IPS-15b (cell line): ENCODE measurements around the gene PCDH12.
"Not testable (repeated sequence)": the region's sequence is repeated elsewhere in the genome, so short reads cannot be mapped to it uniquely, and the experiment has no call there.

Experiments
- H3K27me3 ChIP-seq: one replicate; pipeline ENCODE4 v1.6.1; 2013; ENCODE audit warnings: low read length; ENCODE audit not compliant: control insufficient read depth, insufficient read depth
- H3K36me3 ChIP-seq: one replicate; pipeline ENCODE4 v1.6.1; 2013; ENCODE audit warnings: low read length; ENCODE audit not compliant: control insufficient read depth, insufficient read depth
- H3K4me1 ChIP-seq: one replicate; pipeline ENCODE4 v1.6.1; 2013; ENCODE audit warnings: mild to moderate bottlenecking, low read length; ENCODE audit not compliant: control insufficient read depth, insufficient read depth
- H3K4me3 ChIP-seq: one replicate; pipeline ENCODE4 v1.5.1; 2013; ENCODE audit warnings: low read depth, low read length
- H3K9ac ChIP-seq: one replicate; pipeline ENCODE4 v1.6.1; 2013; ENCODE audit warnings: low read depth, mild to moderate bottlenecking, low read length
- H3K9me3 ChIP-seq: one replicate; pipeline ENCODE4 v1.6.1; 2013; ENCODE audit warnings: mild to moderate bottlenecking, low read length; ENCODE audit not compliant: control insufficient read depth, insufficient read depth

PCDH12 gene

DNA sequence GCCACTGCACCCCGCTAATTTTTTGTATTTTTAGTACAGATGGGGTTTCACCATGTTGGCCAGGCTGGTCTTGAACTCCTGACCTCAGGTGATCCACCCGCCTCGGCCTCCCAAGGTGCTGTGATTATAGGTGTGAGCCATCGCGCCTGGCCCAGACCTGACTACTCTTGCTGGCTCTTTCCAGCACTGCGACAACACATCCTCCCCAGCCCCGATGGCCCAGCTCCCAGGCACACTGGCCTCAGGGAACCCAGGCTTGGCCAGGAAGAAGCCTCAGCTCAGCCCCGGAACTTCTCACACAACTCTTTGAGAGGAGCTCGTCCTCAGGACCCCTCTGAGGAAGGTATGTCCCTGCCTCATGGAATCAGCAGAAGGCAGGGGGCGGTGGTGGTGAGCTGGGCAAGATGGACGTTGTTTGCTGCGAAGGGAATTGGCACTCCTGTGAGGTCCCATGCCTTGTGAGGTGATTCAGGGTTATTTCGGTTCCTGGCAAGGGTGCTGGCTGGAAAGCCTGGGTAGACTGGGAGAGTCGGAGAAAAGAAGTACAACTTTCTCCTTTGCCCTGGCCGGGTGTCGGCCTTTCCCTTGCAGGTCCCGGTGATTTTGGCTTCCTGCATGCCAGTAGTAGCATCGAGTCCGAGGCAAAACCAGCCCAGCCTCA, 28.5 kb downstream of the PCDH12 start:
- Histone ChIP-seq H3K9me3 (no peaks in the 10 kb centered on the region), H3K27me3 (no peaks in the 10 kb centered on the region), H3K36me3 (peaks cover 40% of the 10 kb centered on the region), H3K4me3 (no peak overlapping the region), H3K9ac (no peak overlapping the region), H3K4me1 (no peaks in the 10 kb centered on the region)

DNA sequence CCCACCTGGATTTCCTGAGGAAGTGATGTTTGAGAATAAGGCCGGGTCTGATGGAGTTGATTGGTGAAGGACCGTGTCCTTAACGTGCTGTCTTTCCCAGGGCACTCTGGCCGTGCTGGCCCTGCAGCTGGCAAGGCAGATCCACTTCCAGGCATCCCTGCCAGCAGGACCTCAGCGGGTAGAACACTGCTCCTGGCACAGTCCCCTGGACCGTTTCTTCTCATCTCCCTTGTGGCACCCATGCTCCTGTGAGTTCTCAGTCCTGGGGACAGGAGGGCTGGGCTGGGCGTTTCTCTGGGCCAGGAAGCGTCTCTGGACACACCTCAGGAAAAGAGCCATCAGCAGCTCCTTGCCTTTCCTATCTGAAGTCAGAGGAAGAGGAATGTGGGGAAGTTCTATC, 30.0 kb downstream of the PCDH12 start:
- Histone ChIP-seq H3K4me3 (no peak overlapping the region), H3K36me3 (peaks cover 38% of the 10 kb centered on the region)

DNA sequence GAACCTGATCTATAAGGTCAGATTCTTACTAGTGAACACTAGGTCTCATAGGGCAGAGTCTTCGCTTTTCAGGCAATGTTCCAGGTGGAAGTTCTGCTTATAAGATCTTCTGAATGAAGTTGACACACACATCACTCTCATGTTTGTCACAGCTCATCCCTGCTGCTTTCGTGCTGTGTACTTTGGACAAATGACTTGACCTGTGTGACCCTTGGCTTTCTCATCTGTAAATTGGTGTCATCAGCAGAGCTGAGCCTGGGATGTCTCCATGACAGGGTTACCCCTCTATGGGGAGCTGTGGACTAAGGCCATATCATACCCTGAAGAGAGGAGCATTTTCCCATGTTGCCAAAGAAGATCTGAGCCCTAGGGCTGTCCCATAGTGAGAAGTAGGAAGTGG, 31.6 kb downstream of the PCDH12 start:
- Histone ChIP-seq H3K36me3 (peaks cover 31% of the 10 kb centered on the region), H3K4me1 (no peaks in the 10 kb centered on the region), H3K27me3 (no peaks in the 10 kb centered on the region), H3K9ac (no peak overlapping the region), H3K4me3 (no peak overlapping the region), H3K9me3 (no peaks in the 10 kb centered on the region)

More for the DNA sequence above, 30.0 kb downstream of the PCDH12 start:
- Histone ChIP-seq H3K9me3 (no peaks in the 10 kb centered on the region), H3K27me3 (no peaks in the 10 kb centered on the region), H3K4me1 (no peaks in the 10 kb centered on the region), H3K9ac (no peak overlapping the region)

DNA sequence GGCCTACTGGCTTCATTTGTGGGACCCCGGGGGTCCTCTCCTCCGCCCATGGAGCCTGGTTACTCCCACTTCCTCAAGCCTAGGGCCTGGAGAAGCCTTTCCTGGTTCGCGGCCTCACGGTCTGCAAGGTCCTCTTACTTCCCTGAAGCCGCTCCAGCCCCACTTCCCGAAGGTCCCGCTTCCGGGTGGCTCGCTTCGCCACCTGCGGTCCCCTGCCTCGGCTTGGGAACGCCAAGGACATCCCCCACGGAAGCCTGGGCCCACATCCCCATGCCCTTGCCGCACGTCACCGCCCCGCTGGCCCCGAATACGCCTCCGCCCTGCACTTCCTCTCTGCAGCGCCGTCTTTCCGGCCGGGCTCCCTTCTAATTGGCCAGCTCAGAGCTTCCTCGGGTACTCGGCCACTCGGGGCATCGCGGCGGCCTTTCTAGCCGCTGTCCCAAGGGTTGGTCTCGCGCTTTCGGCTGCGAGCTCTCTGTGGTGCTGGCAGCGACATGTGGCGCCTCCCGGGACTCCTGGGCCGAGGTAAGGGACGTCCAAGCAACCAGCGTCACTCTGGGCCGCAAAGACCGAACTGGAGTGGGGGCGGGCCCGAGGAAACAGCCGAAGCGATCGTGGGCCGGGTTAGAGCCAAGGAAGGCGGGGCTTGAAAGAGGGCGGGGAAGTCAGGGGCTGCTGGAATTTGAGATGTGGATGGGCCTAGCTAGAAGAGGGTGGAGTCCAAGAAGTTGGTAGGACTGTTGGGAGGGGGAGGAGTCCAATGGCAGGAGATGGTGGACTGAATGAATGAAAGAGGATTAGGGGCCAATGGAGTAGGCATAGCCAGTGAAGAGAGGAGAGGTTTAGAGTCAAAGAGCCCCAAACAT, 34.3 kb downstream of the PCDH12 start, which contains the start of gene DELE1:
DELE1 (plus strand) TSS at position 424 of the 866 bp plus-strand sequence; CDS start at position 495, 71 bp downstream.
- H3K27me3 ChIP-seq = no peaks in the 10 kb centered on the region
- peak within 1 kb of the TSS; percentile 90 for H3K9ac ChIP-seq
- no peaks in the 10 kb centered on the region for H3K9me3 ChIP-seq
- H3K4me1 ChIP-seq = no peaks in the 10 kb centered on the region
- H3K4me3 ChIP-seq = peak within 1 kb of the TSS; percentile 91
- H3K36me3 ChIP-seq = peaks cover 22% of the 10 kb centered on the region

DNA sequence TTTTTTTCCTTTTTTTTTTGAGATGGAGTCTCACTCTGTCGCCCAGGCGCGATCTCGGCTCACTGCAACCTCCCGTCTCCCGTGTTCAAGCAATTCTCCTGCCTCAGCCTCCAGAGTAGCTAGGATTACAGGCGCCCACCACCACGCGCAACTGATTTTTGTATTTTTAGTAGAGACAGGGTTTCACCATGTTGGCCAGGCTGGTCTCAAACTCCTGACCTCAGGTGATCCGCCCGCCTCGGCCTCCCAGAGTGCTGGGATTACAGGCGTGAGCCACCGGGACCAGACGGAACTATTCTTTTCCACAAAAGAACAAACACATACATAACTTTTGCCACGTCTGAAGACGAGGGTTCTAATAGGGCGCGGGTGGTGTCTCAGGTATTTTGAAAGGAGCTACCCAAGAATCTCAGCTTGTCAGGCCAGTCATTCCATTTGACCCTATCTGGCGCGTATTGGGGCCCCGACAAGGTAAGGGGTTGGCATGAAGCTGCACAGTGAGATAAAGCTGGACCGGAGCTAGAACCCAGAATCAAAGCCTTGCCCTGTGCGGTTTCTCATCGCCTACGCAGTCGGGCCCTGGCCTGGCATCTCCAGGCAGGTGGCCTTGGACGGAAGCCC, 35.1 kb downstream of the PCDH12 start:
- Histone ChIP-seq H3K9ac (peak overlapping the region; percentile 90), H3K4me3 (peak overlapping the region; percentile 91), H3K36me3 (peaks cover 17% of the 10 kb centered on the region)
- H3K9me3 ChIP-seq, H3K27me3 ChIP-seq, H3K4me1 ChIP-seq: not testable (repeated sequence)

DNA sequence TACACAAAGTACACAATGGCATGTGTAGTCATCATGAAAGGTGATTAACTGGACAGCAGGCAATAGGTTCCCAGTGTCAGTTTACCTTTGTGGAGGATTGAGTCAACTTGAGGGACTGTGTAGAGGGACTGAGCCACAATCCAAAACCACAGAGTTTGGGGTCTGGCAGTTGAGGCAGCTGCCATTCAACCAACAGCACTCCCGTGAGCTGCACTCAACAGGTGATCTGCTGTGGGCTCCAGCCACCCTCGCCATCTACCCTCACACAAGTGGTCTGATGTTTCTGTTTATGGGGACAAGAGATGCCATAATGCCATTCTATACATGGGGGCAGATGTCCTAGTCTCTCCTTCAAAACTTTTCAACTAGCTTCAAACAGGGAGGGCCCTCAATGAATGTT, 37.2 kb downstream of the PCDH12 start:
- Histone ChIP-seq H3K9me3 (no peaks in the 10 kb centered on the region), H3K9ac (no peak overlapping the region), H3K36me3 (peaks cover 3% of the 10 kb centered on the region), H3K4me1 (peaks cover 8% of the 10 kb centered on the region), H3K4me3 (no peak overlapping the region), H3K27me3 (peaks cover 2% of the 10 kb centered on the region)

DNA sequence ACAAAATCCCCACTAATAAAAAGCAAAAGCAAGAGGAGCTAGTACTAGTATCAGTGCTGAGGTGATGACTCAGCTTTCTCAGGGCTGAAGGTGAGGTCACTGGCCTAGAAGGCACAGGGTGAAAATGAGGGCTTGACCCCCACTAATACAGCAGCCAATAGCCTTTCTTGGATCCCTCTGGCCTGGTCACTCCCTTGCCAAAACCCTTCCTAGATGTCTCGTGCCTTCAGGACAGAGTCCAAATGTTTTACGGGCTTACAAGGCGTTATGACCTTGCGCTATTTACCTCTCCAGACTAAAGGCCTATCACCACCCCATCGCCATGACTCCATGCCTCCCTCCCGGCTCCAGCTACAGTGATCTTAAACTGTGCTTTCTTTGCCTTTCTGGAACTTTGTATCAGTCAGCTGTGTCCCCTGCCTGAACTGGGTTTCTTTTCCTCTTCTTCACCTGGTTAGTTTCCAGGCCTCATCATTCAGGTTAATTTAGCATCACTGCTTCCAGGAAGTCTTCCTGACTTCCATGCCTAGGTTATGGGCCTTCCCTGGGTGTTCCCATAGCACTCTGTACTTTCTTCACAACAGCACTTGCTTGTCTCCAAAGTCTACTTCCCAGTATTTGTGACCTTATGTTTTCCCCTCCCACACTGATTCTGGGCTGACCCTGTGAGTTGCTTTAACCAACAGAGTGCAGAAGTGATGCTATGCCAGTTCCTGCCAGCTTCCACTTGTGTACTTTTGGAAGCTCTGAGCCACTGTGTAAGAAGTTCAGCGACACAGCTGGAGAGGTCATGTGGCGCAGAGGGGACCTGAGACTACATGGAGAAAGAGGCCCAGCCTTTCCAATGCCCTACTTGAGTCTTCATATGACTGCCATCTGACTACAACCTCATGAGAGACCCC, 38.5 kb downstream of the PCDH12 start:
- Histone ChIP-seq H3K36me3 (no peaks in the 10 kb centered on the region), H3K4me3 (no peak overlapping the region), H3K9me3 (no peaks in the 10 kb centered on the region), H3K4me1 (peaks cover 12% of the 10 kb centered on the region), H3K9ac (no peak overlapping the region), H3K27me3 (peaks cover 12% of the 10 kb centered on the region)

DNA sequence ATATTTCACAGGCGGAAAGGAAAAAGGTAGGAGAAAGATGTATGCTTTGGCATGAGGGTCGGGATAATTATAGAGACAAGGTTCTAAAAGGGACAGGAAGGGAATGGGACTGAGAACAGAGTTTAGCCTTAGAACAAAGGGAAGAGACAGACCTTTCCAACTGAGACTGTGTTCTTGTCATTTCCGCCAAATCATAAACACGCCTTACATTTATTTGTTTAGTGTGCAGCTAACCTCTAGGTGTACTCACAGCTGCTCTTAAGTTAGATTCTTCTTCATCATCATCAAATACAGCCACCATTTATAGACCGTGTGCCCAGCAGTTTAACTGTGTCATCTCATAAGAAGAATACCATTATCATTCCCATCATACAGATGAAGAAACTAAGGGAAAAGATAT, 40.2 kb downstream of the PCDH12 start:
- Histone ChIP-seq H3K4me1 (peaks cover 20% of the 10 kb centered on the region), H3K4me3 (no peak overlapping the region), H3K36me3 (no peaks in the 10 kb centered on the region), H3K9me3 (no peaks in the 10 kb centered on the region), H3K9ac (no peak overlapping the region), H3K27me3 (peaks cover 25% of the 10 kb centered on the region)

DNA sequence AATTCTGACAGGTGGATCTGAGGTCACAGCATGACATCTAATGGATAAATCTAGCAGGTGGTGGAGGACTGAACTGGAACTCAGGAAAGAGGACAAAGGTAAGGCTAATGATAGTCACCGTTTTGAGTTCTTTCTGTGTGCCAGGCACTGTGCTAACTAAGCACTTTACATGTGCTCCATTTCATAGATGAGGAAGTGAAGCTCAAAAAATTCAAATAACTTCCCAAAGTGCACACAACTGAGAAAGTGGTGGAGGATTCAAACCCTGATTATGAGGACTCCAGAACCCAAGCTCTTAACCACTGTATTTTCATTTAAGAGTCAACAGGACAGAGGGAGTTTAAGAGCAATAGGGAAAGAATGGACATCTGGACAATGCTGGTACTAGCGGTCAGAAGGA, 41.5 kb downstream of the PCDH12 start:
- Histone ChIP-seq H3K27me3 (peaks cover 26% of the 10 kb centered on the region), H3K9me3 (no peaks in the 10 kb centered on the region), H3K4me3 (no peak overlapping the region), H3K36me3 (no peaks in the 10 kb centered on the region), H3K4me1 (peaks cover 20% of the 10 kb centered on the region), H3K9ac (no peak overlapping the region)

DNA sequence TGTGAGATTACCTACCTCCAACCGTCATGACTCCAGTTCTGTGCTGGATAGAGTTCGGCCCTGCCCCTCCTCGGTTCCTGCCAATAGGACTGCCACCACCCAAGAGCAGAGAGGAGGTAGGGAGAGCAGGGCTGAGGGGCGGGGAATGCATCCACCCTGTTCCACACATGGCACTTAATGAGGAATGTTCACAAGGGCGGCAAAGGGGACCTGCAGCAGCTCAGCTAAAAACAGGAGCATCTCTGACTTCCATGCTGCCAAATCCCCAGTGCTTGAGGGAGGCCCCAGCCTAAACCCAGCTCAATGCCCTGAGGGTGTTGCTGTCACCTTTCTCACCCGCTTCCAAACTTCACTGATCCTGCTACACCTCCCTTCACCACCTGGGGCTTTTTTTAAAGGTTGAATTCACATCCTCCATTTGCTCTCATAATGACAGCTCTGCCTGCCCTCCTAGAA, 42.1 kb downstream of the PCDH12 start:
- Histone ChIP-seq H3K9me3 (no peaks in the 10 kb centered on the region), H3K9ac (no peak overlapping the region), H3K4me1 (peaks cover 20% of the 10 kb centered on the region), H3K27me3 (peaks cover 26% of the 10 kb centered on the region), H3K36me3 (no peaks in the 10 kb centered on the region), H3K4me3 (no peak overlapping the region)

DNA sequence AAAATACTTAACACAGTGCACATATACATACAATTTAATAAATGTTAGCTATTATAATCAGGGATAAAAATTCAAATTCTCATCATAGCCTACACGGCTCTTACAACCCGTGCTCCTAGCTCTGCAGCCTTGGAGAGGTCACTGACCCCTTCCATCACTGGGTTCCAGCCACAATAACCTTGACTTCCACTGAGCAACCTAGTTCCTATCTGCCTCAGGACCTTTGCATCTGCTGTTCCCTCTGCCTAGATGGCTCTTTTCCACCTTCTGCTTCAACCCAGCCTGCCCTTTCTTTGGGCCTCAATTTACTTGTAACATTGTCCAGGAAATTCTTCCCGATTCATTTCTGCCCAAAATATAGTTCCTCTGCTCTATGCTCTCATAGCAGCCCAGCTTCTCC, 43.2 kb downstream of the PCDH12 start:
- peak overlapping the region; percentile 66 for H3K4me3 ChIP-seq
- H3K4me1 ChIP-seq = peaks cover 20% of the 10 kb centered on the region
- H3K9ac ChIP-seq = no peak overlapping the region
- no peaks in the 10 kb centered on the region for H3K36me3 ChIP-seq
- H3K9me3 ChIP-seq = no peaks in the 10 kb centered on the region
- H3K27me3 ChIP-seq = peaks cover 26% of the 10 kb centered on the region
